HepG2 (cell line): ENCODE results near the gene GPS1. TPM values are rescaled to one million over a fixed set of nuclear protein-coding genes. Genes with fewer than 3 reads are reported as not detected.

Source experiments
- ATAC-seq: fragments of 200-7000 bp; cut with Tn5 transposase; 3 replicates; pipeline ENCODE4 v1.9.1; 2020; ENCODE audit warnings: mild to moderate bottlenecking, moderate library complexity
- BruUV-seq: library from RNA; stranded (reverse); fragments of 400-500 nt; replicated peaks from 2 replicates; lab custom pipeline; 2021; lab: Mats Ljungman, UMichigan
- CTCF ChIA-PET: fragments of 300-600 bp; formaldehyde crosslinking; extraction: SDS; loops from one replicate; lab custom pipeline; 2021; ENCODE audit warnings: low total read pairs, inconsistent platforms, low intra/inter-chr PET ratio; lab: Yijun Ruan, JAX
- POLR2A ChIA-PET: fragments of 350-600 bp; sonication (Branson Sonifier 250); formaldehyde crosslinking; loops from one replicate; lab custom pipeline; 2020; ENCODE audit warnings: antibody characterized with exemption, inconsistent platforms; lab: Yijun Ruan, JAX
- DNase-seq: peaks from one replicate; pipeline ENCODE4 v3.0.0-alpha.2; 2015; ENCODE audit warnings: low spot score
- FAIRE-seq: peaks from 3 replicates; lab custom pipeline; 2011; peaks lifted over from hg19 to GRCh38; lab: Jason Lieb, UNC
- H2AFZ ChIP-seq: one replicate; pipeline ENCODE4 v1.6.1; 2011; ENCODE audit warnings: low read length, inconsistent platforms
- H3K27ac ChIP-seq: fragments of 300-600 bp; 3 replicates; pipeline ENCODE4 v1.8.0; 2011; ENCODE audit warnings: mixed run types, mild to moderate bottlenecking, mixed read lengths, low read length, inconsistent platforms; ENCODE audit not compliant: insufficient read depth; ENCODE audit errors: extremely low read length
- H3K27me3 ChIP-seq, 2 experiments: fragments of 200-600 bp in 1 of 2; 2 replicates in 1 of 2; 3 replicates in 1 of 2; pipeline versions ENCODE4 v1.6.0 to v1.8.0; 2011; ENCODE audit warnings: low read length in 2 of 2, mild to moderate bottlenecking in 2 of 2, moderate library complexity in 2 of 2, inconsistent platforms in 1 of 2; ENCODE audit not compliant: insufficient read depth in 2 of 2, control insufficient read depth in 1 of 2
- H3K36me3 ChIP-seq, 2 experiments: fragments of 200-600 bp in 1 of 2; replicated peaks in 1 of 2; 2 replicates in 1 of 2; 3 replicates in 1 of 2; pipeline versions ENCODE4 v1.5.1 to v1.8.0; 2011; ENCODE audit warnings: low read length in 2 of 2, inconsistent platforms in 1 of 2; ENCODE audit not compliant: insufficient read depth in 2 of 2, control insufficient read depth in 1 of 2
- H3K4me1 ChIP-seq: 2 replicates; pipeline ENCODE4 v1.5.1; 2012; ENCODE audit warnings: low read length, inconsistent platforms; ENCODE audit not compliant: insufficient read depth
- H3K4me2 ChIP-seq: 2 replicates; pipeline ENCODE4 v1.6.0; 2011; ENCODE audit warnings: low read depth, low read length, inconsistent platforms
- H3K4me3 ChIP-seq, 3 experiments: fragments of 200-600 bp in 1 of 3; sonication (generic), shearing (Covaris generic) in 1 of 3; replicated peaks in 1 of 3; 2 replicates each; pipeline ENCODE4 v1.5.1; 2011 to 2016; ENCODE audit warnings: low read length in 3 of 3, inconsistent platforms in 2 of 3, low read depth in 2 of 3, mild to moderate bottlenecking in 2 of 3, control low read depth in 1 of 3, mixed read lengths in 1 of 3; ENCODE audit not compliant: insufficient read depth in 1 of 3
- H3K79me2 ChIP-seq: one replicate; pipeline ENCODE4 v1.6.1; 2011; ENCODE audit warnings: low read length, inconsistent platforms; ENCODE audit not compliant: insufficient read depth
- H3K9ac ChIP-seq: 2 replicates; pipeline ENCODE4 v1.6.0; 2011; ENCODE audit warnings: mild to moderate bottlenecking, low read depth, low read length, inconsistent platforms; ENCODE audit not compliant: insufficient read depth
- H3K9me3 ChIP-seq: 2 replicates; pipeline ENCODE4 v1.5.1; 2012; ENCODE audit warnings: mild to moderate bottlenecking, low read length
- H4K20me1 ChIP-seq: 2 replicates; pipeline ENCODE4 v1.6.0; 2011; ENCODE audit warnings: inconsistent platforms, mild to moderate bottlenecking, low read length, moderate library complexity; ENCODE audit not compliant: insufficient read depth
- CENPT ChIP-seq: sonication (generic); formaldehyde crosslinking; IDR thresholded peaks from 2 replicates; pipeline ENCODE4 v1.8.0; 2022; ENCODE audit warnings: low read depth, mild to moderate bottlenecking, moderate library complexity, missing genetic modification reagents
- GZF1 ChIP-seq: sonication (generic); formaldehyde crosslinking; IDR thresholded peaks from 2 replicates; pipeline ENCODE4 v1.5.1; 2020; ENCODE audit warnings: mild to moderate bottlenecking, missing genetic modification reagents
- HNRNPLL ChIP-seq: fragments of 200-400 bp; formaldehyde crosslinking; IDR thresholded peaks from 2 replicates; pipeline ENCODE4 v1.6.1; 2017; ENCODE audit warnings: mild to moderate bottlenecking, low read depth, low read length; ENCODE audit not compliant: poor library complexity, severe bottlenecking
- MAFK ChIP-seq, 2 experiments: IDR thresholded peaks in 1 of 2; conservative IDR thresholded peaks in 1 of 2; 2 replicates each; pipeline ENCODE4 v1.6.1; 2011; ENCODE audit warnings: improper control_type of control experiment in 2 of 2, low read length in 2 of 2
- MTA1 ChIP-seq: sonication (generic); formaldehyde crosslinking; IDR thresholded peaks from 2 replicates; pipeline ENCODE4 v1.4.0; 2020; ENCODE audit warnings: missing genetic modification reagents, mild to moderate bottlenecking, borderline replicate concordance
- TGIF2 ChIP-seq: IDR thresholded peaks from 2 replicates; pipeline ENCODE4 v1.6.1; 2016; ENCODE audit warnings: control low read depth, missing compliant biosample characterization
- YY1 ChIP-seq: IDR thresholded peaks from 2 replicates; pipeline ENCODE4 v1.6.1; 2011; ENCODE audit warnings: low read length, low read depth, moderate library complexity, mild to moderate bottlenecking; ENCODE audit not compliant: insufficient read depth, insufficient replicate concordance
- ZBTB25 ChIP-seq: IDR thresholded peaks from 2 replicates; pipeline ENCODE4 v1.6.1; 2018; ENCODE audit warnings: missing genetic modification reagents
- ZNF124 ChIP-seq: sonication (generic); formaldehyde crosslinking; IDR thresholded peaks from 2 replicates; pipeline ENCODE4 v1.4.0; 2020; ENCODE audit warnings: missing genetic modification reagents
- ZNF354B ChIP-seq: sonication (generic); formaldehyde crosslinking; IDR thresholded peaks from 2 replicates; pipeline ENCODE4 v1.8.0; 2022; ENCODE audit warnings: mild to moderate bottlenecking, missing genetic modification reagents
- ZNF709 ChIP-seq: sonication (generic); formaldehyde crosslinking; IDR thresholded peaks from 2 replicates; pipeline ENCODE4 v1.5.0; 2020; ENCODE audit warnings: mild to moderate bottlenecking, missing genetic modification reagents
- ZNF746 ChIP-seq: sonication (generic); formaldehyde crosslinking; IDR thresholded peaks from 2 replicates; pipeline ENCODE4 v1.8.0; 2022; ENCODE audit warnings: mild to moderate bottlenecking, missing genetic modification reagents
- ZSCAN29 ChIP-seq: sonication (generic); formaldehyde crosslinking; conservative IDR thresholded peaks from 2 replicates; pipeline ENCODE4 v1.4.0; 2020; ENCODE audit warnings: mild to moderate bottlenecking, missing genetic modification reagents
- WGBS: methylation state at CpG from one replicate; pipeline ENCODE4 v1.1.6; 2017; ENCODE audit warnings: low lambda C conversion rate; 5-methylcytosine and 5-hydroxymethylcytosine counted together
- in situ Hi-C: cut with HindIII; loops from 2 replicates; pipeline ENCODE4 v1.10.0; 2017; ENCODE audit warnings: low pct_unique_long_range_greater_than_20kb; ENCODE audit not compliant: extremely low pct_ligation_motif_present
- intact Hi-C: fragments of 100-400 bp; cut with micrococcal nuclease; formaldehyde crosslinking; loops from one replicate; pipeline ENCODE4 v1.10.0; 2022; ENCODE audit not compliant: unreplicated experiment
- polyA plus RNA-seq, 8 experiments: library from polyadenylated mRNA; depleted of rRNA in 3 of 8; stranded (reverse) in 7 of 8; unstranded in 1 of 8; fragments of >200 nt; fragmentation: Illumina TruSeq in 4 of 8; extraction: Trizol in 4 of 8; gene quantifications; 2 replicates each; pipeline versions ENCODE4 v1.2.1 to v1.2.3, GENCODE V29; 2011 to 2016; ENCODE audit warnings: low read depth in 4 of 8, missing spikeins in 1 of 8, mixed read lengths in 1 of 8; ENCODE audit not compliant: insufficient read depth in 1 of 8
- total RNA-seq, 5 experiments: library from RNA; depleted of rRNA; stranded (reverse); fragments of >200 nt; fragmentation: Illumina TruSeq; extraction: Trizol; gene quantifications; 2 replicates each; pipeline ENCODE4 v1.2.3, GENCODE V29; 2016; ENCODE audit warnings: low read depth in 1 of 5
- TF ChIP-seq, protein P1 (sequence below): sonication (generic); formaldehyde crosslinking; IDR thresholded peaks from 2 replicates; pipeline ENCODE4 v1.5.0; 2020; ENCODE audit warnings: mild to moderate bottlenecking, missing genetic modification reagents, moderate library complexity
- TF ChIP-seq, protein P2 (sequence below): sonication (generic); formaldehyde crosslinking; IDR thresholded peaks from 2 replicates; pipeline ENCODE4 v1.4.0; 2020; ENCODE audit warnings: missing genetic modification reagents

Gene GPS1
- total and polyA plus RNA-seq, 2 of the 13 experiments (the other 11 are each of a cell fraction or from before 2014, with no cell fraction given): 124 to 128 TPM

DNA sequence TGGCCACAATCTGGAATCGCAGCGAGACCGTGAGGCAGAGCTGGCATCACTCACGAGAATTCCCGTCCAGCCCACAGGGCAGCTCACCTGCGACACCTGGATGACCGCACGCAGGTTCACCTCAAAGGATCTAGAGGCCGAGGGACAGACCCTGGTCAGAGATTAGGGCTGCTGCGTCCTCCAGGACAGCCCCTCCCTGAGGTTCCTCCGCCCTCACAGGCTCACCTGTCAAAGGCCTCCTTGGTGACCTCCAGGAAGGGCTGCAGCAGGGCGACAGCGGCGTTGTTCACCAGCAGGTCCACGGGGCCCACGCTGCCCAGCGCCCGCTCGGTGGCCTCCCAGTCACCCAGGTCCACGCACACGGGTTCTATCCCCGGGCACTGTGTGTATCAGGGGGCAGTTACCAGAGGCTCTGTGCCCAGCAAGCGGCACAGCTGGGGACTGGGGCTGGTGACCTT is 15.0 kb upstream of the GPS1 start (continued):
- TF ChIP-seq, protein P1, sequence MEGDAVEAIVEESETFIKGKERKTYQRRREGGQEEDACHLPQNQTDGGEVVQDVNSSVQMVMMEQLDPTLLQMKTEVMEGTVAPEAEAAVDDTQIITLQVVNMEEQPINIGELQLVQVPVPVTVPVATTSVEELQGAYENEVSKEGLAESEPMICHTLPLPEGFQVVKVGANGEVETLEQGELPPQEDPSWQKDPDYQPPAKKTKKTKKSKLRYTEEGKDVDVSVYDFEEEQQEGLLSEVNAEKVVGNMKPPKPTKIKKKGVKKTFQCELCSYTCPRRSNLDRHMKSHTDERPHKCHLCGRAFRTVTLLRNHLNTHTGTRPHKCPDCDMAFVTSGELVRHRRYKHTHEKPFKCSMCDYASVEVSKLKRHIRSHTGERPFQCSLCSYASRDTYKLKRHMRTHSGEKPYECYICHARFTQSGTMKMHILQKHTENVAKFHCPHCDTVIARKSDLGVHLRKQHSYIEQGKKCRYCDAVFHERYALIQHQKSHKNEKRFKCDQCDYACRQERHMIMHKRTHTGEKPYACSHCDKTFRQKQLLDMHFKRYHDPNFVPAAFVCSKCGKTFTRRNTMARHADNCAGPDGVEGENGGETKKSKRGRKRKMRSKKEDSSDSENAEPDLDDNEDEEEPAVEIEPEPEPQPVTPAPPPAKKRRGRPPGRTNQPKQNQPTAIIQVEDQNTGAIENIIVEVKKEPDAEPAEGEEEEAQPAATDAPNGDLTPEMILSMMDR (CRISPR knock-in tag): 0 out of 2 replicates have a peak, but pooled peaks have one; percentile 2
- 0 out of 2 replicates have a peak, but pooled peaks have one; percentile 18 for TF ChIP-seq ZNF124

GRCh38 chr17:82037092-82037888 is 14.4 kb upstream of the GPS1 start, which contains the start of gene DCXR:
TSS of gene DCXR (minus strand) at chr17:82037697. CDS start at chr17:82037682, 15 bp downstream.
- intact Hi-C loops: loop anchor here (1.0 to 5.0 kb wide), 5 partner anchors 14 to 115 kb away; partner anchors contain the start of genes GPS1, LRRC45 and RFNG
- Histone ChIP-seq H4K20me1 (peaks cover 20% of the 10 kb centered on the region), H3K4me3 (peak within 1 kb of the TSS; percentile 87 to 98 (median 93)), H3K9me3 (no peaks in the 10 kb centered on the region), H2AFZ (peak within 1 kb of the TSS; percentile 24), H3K4me1 (peaks cover 57% of the 10 kb centered on the region), H3K4me2 (peak within 1 kb of the TSS; percentile 95), H3K27ac (peak within 1 kb of the TSS; percentile 91), H3K36me3 (peaks cover 5 to 12% of the 10 kb centered on the region in 2 experiments), H3K9ac (peak within 1 kb of the TSS; percentile 91), H3K79me2 (peaks cover 13% of the 10 kb centered on the region), H3K27me3 (no peaks in the 10 kb centered on the region)
- FAIRE-seq (peak; percentile 88), DNase-seq (peak; percentile 97), ATAC-seq (peak; percentile 89)
- in situ Hi-C loops: loop anchor here (5.0 kb wide), 1 partner anchor 120 kb away; no protein-coding TSS in a partner anchor
- ChIA-PET CTCF (interaction anchor here (1.1 to 1.8 kb wide), 2 partner anchors 14 to 78 kb away, joined by 3 to 7 read pairs; no protein-coding TSS in a partner anchor), POLR2A (interaction anchor here (0.7 to 6.2 kb wide), 53 partner anchors 10 to 334 kb away, joined by 3 to 112 read pairs (median 5); partner anchors contain the start of genes ALYREF, ANAPC11, ARHGDIA and CENPX)
- BruUV-seq: no TSS peak
- WGBS: under 1% methylated on average over 37 of the region's 92 CpGs
- TF ChIP-seq ZNF354B (no peak), ZNF746 (peak; percentile 47; the same call in 1 of the 2 replicates), MTA1 (CRISPR knock-in tag) (peak; percentile 78), TGIF2 (peak; percentile 87), ZNF709 (CRISPR knock-in tag) (peak; percentile 68), GZF1 (no peak), YY1 (peak; percentile 85), ZBTB25 (CRISPR knock-in tag) (no peak; the same call in 1 of the 2 replicates), HNRNPLL (peak; percentile 96), CENPT (CRISPR knock-in tag) (peak; percentile 65; the same call in 1 of the 2 replicates), MAFK (conservative IDR thresholded peaks at IDR 0.05 in 1 of 2, IDR thresholded peaks at IDR 0.05 in 1 of 2; ENCODE audit: low read length in 2 of 2) (no peak), ZSCAN29 (peak; percentile 75; the same call in 1 of the 2 replicates)
- TF ChIP-seq, protein P2, sequence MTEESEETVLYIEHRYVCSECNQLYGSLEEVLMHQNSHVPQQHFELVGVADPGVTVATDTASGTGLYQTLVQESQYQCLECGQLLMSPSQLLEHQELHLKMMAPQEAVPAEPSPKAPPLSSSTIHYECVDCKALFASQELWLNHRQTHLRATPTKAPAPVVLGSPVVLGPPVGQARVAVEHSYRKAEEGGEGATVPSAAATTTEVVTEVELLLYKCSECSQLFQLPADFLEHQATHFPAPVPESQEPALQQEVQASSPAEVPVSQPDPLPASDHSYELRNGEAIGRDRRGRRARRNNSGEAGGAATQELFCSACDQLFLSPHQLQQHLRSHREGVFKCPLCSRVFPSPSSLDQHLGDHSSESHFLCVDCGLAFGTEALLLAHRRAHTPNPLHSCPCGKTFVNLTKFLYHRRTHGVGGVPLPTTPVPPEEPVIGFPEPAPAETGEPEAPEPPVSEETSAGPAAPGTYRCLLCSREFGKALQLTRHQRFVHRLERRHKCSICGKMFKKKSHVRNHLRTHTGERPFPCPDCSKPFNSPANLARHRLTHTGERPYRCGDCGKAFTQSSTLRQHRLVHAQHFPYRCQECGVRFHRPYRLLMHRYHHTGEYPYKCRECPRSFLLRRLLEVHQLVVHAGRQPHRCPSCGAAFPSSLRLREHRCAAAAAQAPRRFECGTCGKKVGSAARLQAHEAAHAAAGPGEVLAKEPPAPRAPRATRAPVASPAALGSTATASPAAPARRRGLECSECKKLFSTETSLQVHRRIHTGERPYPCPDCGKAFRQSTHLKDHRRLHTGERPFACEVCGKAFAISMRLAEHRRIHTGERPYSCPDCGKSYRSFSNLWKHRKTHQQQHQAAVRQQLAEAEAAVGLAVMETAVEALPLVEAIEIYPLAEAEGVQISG: peak; percentile 85
